ENCODE results near the gene DRD4. TPM values are rescaled to one million over a fixed set of nuclear protein-coding genes. Genes with fewer than 3 reads are reported as not detected.

Gene DRD4
- 0.23 to 0.54 TPM (median 0.36 TPM) in 4 of 5 replicates, not detected in the other for total RNA-seq (2022; extraction: Qiagen RNA extraction)

GRCh38 chr11:636511-637332, at the start of gene DRD4:
Gene DRD4, plus strand, starts transcription at chr11:637269. Its CDS starts 36 bp downstream, at chr11:637305.

GRCh38 chr11:615504-616319, 21.4 kb upstream of the DRD4 start, which contains the start of gene IRF7:
Gene IRF7, minus strand, starts transcription at chr11:615950. Its CDS starts 586 bp downstream, at chr11:615364.

GRCh38 chr11:624705-625635, 12.1 kb upstream of the DRD4 start, which contains the start of gene CDHR5:
Gene CDHR5, minus strand, starts transcription at chr11:624955. Its CDS starts 53 bp downstream, at chr11:624902.

GRCh38 chr11:626475-627307, 10.4 kb upstream of the DRD4 start, which contains the start of gene SCT:
Gene SCT, minus strand, starts transcription at chr11:627181. Its CDS starts 38 bp downstream, at chr11:627143.

Other genes with a start within 250 kb of the DRD4 start
- gene PKP3, start 243.1 kb upstream of the DRD4 start, total RNA-seq (2022; extraction: Qiagen RNA extraction) = 26.9 to 37.1 TPM (median 35.4 TPM) in 5 replicates
- 57.7 to 86.6 TPM (median 78.8 TPM) in 5 replicates for gene SIGIRR, start 222.3 kb upstream of the DRD4 start, total RNA-seq (2022; extraction: Qiagen RNA extraction)
- gene ANO9, start 195.3 kb upstream of the DRD4 start, total RNA-seq (2022; extraction: Qiagen RNA extraction) = 0.52 to 1.2 TPM (median 0.66 TPM) in 5 replicates
- 28.7 to 46.7 TPM (median 45.6 TPM) in 5 replicates for gene PTDSS2, start 187.0 kb upstream of the DRD4 start, total RNA-seq (2022; extraction: Qiagen RNA extraction)
- gene RNH1, start 130.0 kb upstream of the DRD4 start, total RNA-seq (2022; extraction: Qiagen RNA extraction) = 123 to 178 TPM (median 165 TPM) in 5 replicates
- gene HRAS, start 101.7 kb upstream of the DRD4 start, total RNA-seq (2022; extraction: Qiagen RNA extraction) = 111 to 166 TPM (median 143 TPM) in 5 replicates
- gene LRRC56, start 99.7 kb upstream of the DRD4 start, total RNA-seq (2022; extraction: Qiagen RNA extraction) = 0.52 to 1.1 TPM (median 0.98 TPM) in 5 replicates
- gene LMNTD2, start 76.5 kb upstream of the DRD4 start, total RNA-seq (2022; extraction: Qiagen RNA extraction) = 1.6 to 3.4 TPM (median 2.4 TPM) in 5 replicates
- 53.9 to 61.7 TPM (median 58.5 TPM) in 5 replicates for gene RASSF7, start 76.3 kb upstream of the DRD4 start, total RNA-seq (2022; extraction: Qiagen RNA extraction)
- gene PHRF1, start 60.8 kb upstream of the DRD4 start, total RNA-seq (2022; extraction: Qiagen RNA extraction) = 25.8 to 45.8 TPM (median 43.4 TPM) in 5 replicates
- 6.6 to 9.0 TPM (median 7.0 TPM) in 5 replicates for gene IRF7, start 21.3 kb upstream of the DRD4 start, total RNA-seq (2022; extraction: Qiagen RNA extraction)
- 0.06 to 0.34 TPM (median 0.07 TPM) in 5 replicates for gene CDHR5, start 12.3 kb upstream of the DRD4 start, total RNA-seq (2022; extraction: Qiagen RNA extraction)
- gene SCT, start 10.1 kb upstream of the DRD4 start, total RNA-seq (2022; extraction: Qiagen RNA extraction) = not detected in 5 replicates
- 31.2 to 36.9 TPM (median 34.5 TPM) in 5 replicates for gene DEAF1, start 58.0 kb downstream of the DRD4 start, total RNA-seq (2022; extraction: Qiagen RNA extraction)
- 7.9 to 10.0 TPM (median 8.4 TPM) in 5 replicates for gene TMEM80, start 58.5 kb downstream of the DRD4 start, total RNA-seq (2022; extraction: Qiagen RNA extraction)
- 63.5 to 125 TPM (median 102 TPM) in 5 replicates for gene EPS8L2, start 69.0 kb downstream of the DRD4 start, total RNA-seq (2022; extraction: Qiagen RNA extraction)
- 383 to 445 TPM (median 388 TPM) in 5 replicates for gene TALDO1, start 110.2 kb downstream of the DRD4 start, total RNA-seq (2022; extraction: Qiagen RNA extraction)
- 30.9 to 49.4 TPM (median 44.9 TPM) in 5 replicates for gene GATD1, start 140.2 kb downstream of the DRD4 start, total RNA-seq (2022; extraction: Qiagen RNA extraction)
- 1.7 to 3.3 TPM (median 2.3 TPM) in 5 replicates for gene CEND1, start 152.8 kb downstream of the DRD4 start, total RNA-seq (2022; extraction: Qiagen RNA extraction)
- gene SLC25A22, start 161.0 kb downstream of the DRD4 start, total RNA-seq (2022; extraction: Qiagen RNA extraction) = 18.6 to 34.0 TPM (median 32.8 TPM) in 5 replicates
- gene PIDD1, start 168.0 kb downstream of the DRD4 start, total RNA-seq (2022; extraction: Qiagen RNA extraction) = 7.6 to 15.0 TPM (median 12.6 TPM) in 5 replicates
- gene RPLP2, start 172.7 kb downstream of the DRD4 start, total RNA-seq (2022; extraction: Qiagen RNA extraction) = 1,768 to 2,076 TPM (median 1,880 TPM) in 5 replicates
- gene PNPLA2, start 181.6 kb downstream of the DRD4 start, total RNA-seq (2022; extraction: Qiagen RNA extraction) = 33.5 to 55.0 TPM (median 51.9 TPM) in 5 replicates
- gene CRACR2B, start 190.7 kb downstream of the DRD4 start, total RNA-seq (2022; extraction: Qiagen RNA extraction) = 5.0 to 6.6 TPM (median 6.1 TPM) in 5 replicates
- 740 to 821 TPM (median 802 TPM) in 5 replicates for gene CD151, start 195.7 kb downstream of the DRD4 start, total RNA-seq (2022; extraction: Qiagen RNA extraction)
- 594 to 742 TPM (median 681 TPM) in 5 replicates for gene POLR2L, start 205.3 kb downstream of the DRD4 start, total RNA-seq (2022; extraction: Qiagen RNA extraction)
- gene TSPAN4, start 205.6 kb downstream of the DRD4 start, total RNA-seq (2022; extraction: Qiagen RNA extraction) = 137 to 186 TPM (median 171 TPM) in 5 replicates